ENCODE results near the gene ABCC8.

- TF ChIP-seq EZH2 (IDR thresholded peaks at IDR 0.05; ENCODE audit: insufficient read depth, poor library complexity, severe bottlenecking), result no peak
- no peak for TF ChIP-seq EZH2phosphoT487 (IDR thresholded peaks at IDR 0.05; ENCODE audit: insufficient read depth, low read depth)
Observed at GRCh38 chr11:17351510-17352176, 125.0 kb downstream of the ABCC8 start, which contains the start of gene NCR3LG1.

Measured in GM23248 (cell line).